IMR-90 (cell line): ENCODE results near the gene GLIS1. TPM values are rescaled to one million over a fixed set of nuclear protein-coding genes. Genes with fewer than 3 reads are reported as not detected.

Experiments used
- ATAC-seq: fragments of 200-7000 bp; cut with Tn5 transposase; 2 replicates; pipeline ENCODE4 v1.9.1; 2020; ENCODE audit warnings: low read depth, mild to moderate bottlenecking, moderate library complexity
- BruUV-seq: library from RNA; stranded (reverse); fragments of 400-500 nt; replicated peaks from 2 replicates; lab custom pipeline; 2021; lab: Mats Ljungman, UMichigan
- CTCF ChIA-PET: fragments of 300-600 bp; formaldehyde crosslinking; extraction: SDS; loops from one replicate; lab custom pipeline; 2021; ENCODE audit warnings: antibody characterized with exemption; lab: Yijun Ruan, JAX
- POLR2A ChIA-PET: fragments of 300-600 bp; sonication (Branson Sonifier 250); formaldehyde crosslinking; loops from one replicate; lab custom pipeline; 2022; ENCODE audit warnings: antibody characterized with exemption; ENCODE audit not compliant: unreplicated experiment; lab: Charles Lee
- DNase-seq: peaks from one replicate; pipeline ENCODE4 v3.0.0; 2013
- H2AFZ ChIP-seq: replicated peaks from 2 replicates; pipeline ENCODE3; 2013; ENCODE audit warnings: low read length, mild to moderate bottlenecking; ENCODE audit not compliant: poor library complexity
- H2AK5ac ChIP-seq: 2 replicates; pipeline ENCODE4 v1.6.1; 2013; ENCODE audit warnings: low read depth, low read length, inconsistent platforms
- H2AK9ac ChIP-seq: replicated peaks from 2 replicates; pipeline ENCODE3; 2013; ENCODE audit warnings: mild to moderate bottlenecking, low read depth, low read length, moderate library complexity; ENCODE audit not compliant: poor library complexity
- H2BK120ac ChIP-seq: 2 replicates; pipeline ENCODE4 v1.6.1; 2013; ENCODE audit warnings: low read depth, low read length, inconsistent platforms
- H2BK15ac ChIP-seq: 3 replicates; pipeline ENCODE4 v1.6.1; 2013; ENCODE audit warnings: low read depth, low read length, inconsistent platforms
- H2BK20ac ChIP-seq: 2 replicates; pipeline ENCODE4 v1.6.1; 2013; ENCODE audit warnings: low read depth, mild to moderate bottlenecking, inconsistent platforms, low read length, moderate library complexity
- H2BK5ac ChIP-seq: 2 replicates; pipeline ENCODE4 v1.6.1; 2013; ENCODE audit warnings: mild to moderate bottlenecking, low read depth, low read length, inconsistent platforms; ENCODE audit not compliant: poor library complexity, severe bottlenecking
- H3K14ac ChIP-seq: replicated peaks from 2 replicates; pipeline ENCODE4 v1.6.1; 2013; ENCODE audit warnings: low read depth, low read length, inconsistent platforms
- H3K18ac ChIP-seq: 2 replicates; pipeline ENCODE4 v1.6.1; 2013; ENCODE audit warnings: low read depth, low read length, control low read depth
- H3K23ac ChIP-seq: 2 replicates; pipeline ENCODE4 v1.6.1; 2013; ENCODE audit warnings: low read depth, low read length, inconsistent platforms
- H3K27ac ChIP-seq: 2 replicates; pipeline ENCODE4 v1.5.1; 2013; ENCODE audit warnings: mild to moderate bottlenecking, control low read depth, low read length; ENCODE audit not compliant: insufficient read depth
- H3K27me3 ChIP-seq: 2 replicates; pipeline ENCODE4 v1.6.1; 2013; ENCODE audit warnings: low read length; ENCODE audit not compliant: control insufficient read depth, insufficient read depth
- H3K36me3 ChIP-seq: 2 replicates; pipeline ENCODE4 v1.6.1; 2013; ENCODE audit warnings: low read length, mixed read lengths; ENCODE audit not compliant: control insufficient read depth, insufficient read depth
- H3K4ac ChIP-seq: 2 replicates; pipeline ENCODE4 v1.6.1; 2013; ENCODE audit warnings: low read depth, low read length, inconsistent platforms
- H3K4me1 ChIP-seq: 2 replicates; pipeline ENCODE4 v1.6.1; 2013; ENCODE audit warnings: low read length, mixed read lengths; ENCODE audit not compliant: control insufficient read depth, insufficient read depth
- H3K4me2 ChIP-seq: 2 replicates; pipeline ENCODE4 v1.6.1; 2013; ENCODE audit warnings: low read depth, mild to moderate bottlenecking, control low read depth, low read length, moderate library complexity
- H3K4me3 ChIP-seq: 2 replicates; pipeline ENCODE4 v1.5.1; 2013; ENCODE audit warnings: low read depth, mild to moderate bottlenecking, control low read depth, low read length, moderate library complexity; ENCODE audit not compliant: insufficient read depth
- H3K56ac ChIP-seq: 2 replicates; pipeline ENCODE4 v1.6.1; 2013; ENCODE audit warnings: low read length, inconsistent platforms; ENCODE audit not compliant: insufficient read depth; ENCODE audit errors: extremely low read depth
- H3K79me1 ChIP-seq, 2 experiments: 2 replicates each; pipeline ENCODE4 v1.6.1; 2013; ENCODE audit warnings: low read length in 2 of 2, inconsistent platforms in 1 of 2, low read depth in 1 of 2
- H3K9ac ChIP-seq: 2 replicates; pipeline ENCODE4 v1.6.1; 2013; ENCODE audit warnings: low read depth, low read length, control low read depth
- H3K9me1 ChIP-seq: 2 replicates; pipeline ENCODE4 v1.6.1; 2013; ENCODE audit warnings: low read length, inconsistent platforms; ENCODE audit not compliant: insufficient read depth
- H3K9me3 ChIP-seq: 2 replicates; pipeline ENCODE4 v1.6.1; 2013; ENCODE audit warnings: low read length; ENCODE audit not compliant: control insufficient read depth, insufficient read depth
- H4K20me1 ChIP-seq: 2 replicates; pipeline ENCODE4 v1.6.1; 2013; ENCODE audit warnings: low read length, inconsistent platforms; ENCODE audit not compliant: insufficient read depth
- H4K5ac ChIP-seq: 2 replicates; pipeline ENCODE4 v1.6.1; 2013; ENCODE audit warnings: mild to moderate bottlenecking, low read depth, low read length, control low read depth
- H4K8ac ChIP-seq, 2 experiments: 2 replicates each; pipeline ENCODE4 v1.6.1; 2013; ENCODE audit warnings: low read depth in 2 of 2, low read length in 2 of 2, control low read depth in 1 of 2, inconsistent platforms in 1 of 2
- H4K91ac ChIP-seq: 2 replicates; pipeline ENCODE4 v1.6.1; 2013; ENCODE audit warnings: low read depth, low read length, inconsistent platforms; ENCODE audit not compliant: insufficient read depth
- CHD1 ChIP-seq: IDR thresholded peaks from 2 replicates; pipeline ENCODE4 v1.6.1; 2012; ENCODE audit warnings: low read depth, low read length, improper control_type of control experiment
- WGBS, 2 experiments: methylation state at CpG; one replicate each; pipeline versions ENCODE4 v1.1.5 to v1.1.7; 2013; ENCODE audit warnings: missing lambda C conversion rate in 2 of 2; ENCODE audit not compliant: insufficient read length in 1 of 2; ENCODE audit errors: extremely low coverage in 2 of 2; 5-methylcytosine and 5-hydroxymethylcytosine counted together
- dilution Hi-C: fragments of 300-500 bp; cut with HindIII; formaldehyde crosslinking; loops from one replicate; pipeline ENCODE4 v1.14.3; 2018; ENCODE audit warnings: low sequenced_read_pairs; ENCODE audit not compliant: unreplicated experiment
- in situ Hi-C: fragments of 300-500 bp; cut with MboI; formaldehyde crosslinking; loops from 3 replicates; pipeline ENCODE4 v1.14.3; 2019; ENCODE audit warnings: low sequenced_read_pairs, inconsistent platforms, mixed read lengths
- intact Hi-C: fragments of 100-400 bp; cut with micrococcal nuclease; formaldehyde crosslinking; loops from 2 replicates; pipeline ENCODE4 v1.10.0; 2022
- polyA plus RNA-seq, 3 experiments: library from polyadenylated mRNA; depleted of rRNA; stranded (reverse); fragments of >200 nt; gene quantifications; 2 replicates each; pipeline ENCODE4 v1.2.3, GENCODE V29; 2012; ENCODE audit warnings: low replicate concordance in 1 of 3
- total RNA-seq: library from RNA; depleted of rRNA; stranded (reverse); fragments of >200 nt; gene quantifications from 2 replicates; pipeline ENCODE4 v1.2.3, GENCODE V29; 2012

The GLIS1 gene
- total and polyA plus RNA-seq, 2 of the 4 experiments (the other 2 are of a cell fraction): 0.18 to 2.3 TPM

GRCh38 chr1:53605181-53605580 is 133.8 kb downstream of the GLIS1 start:
- Histone ChIP-seq H2AK5ac (no peak overlapping the region), H4K5ac (no peak overlapping the region), H3K9ac (no peak overlapping the region), H2BK120ac (no peak overlapping the region), H3K18ac (no peak overlapping the region), H2AK9ac (no peak overlapping the region), H3K56ac (no peak overlapping the region), H3K4me1 (no peaks in the 10 kb centered on the region), H2AFZ (no peak overlapping the region), H3K4me3 (no peak overlapping the region), H3K27me3 (no peaks in the 10 kb centered on the region; the same call in 1 of the 2 replicates), H3K36me3 (no peaks in the 10 kb centered on the region), H2BK5ac (no peak overlapping the region), H3K23ac (no peak overlapping the region), H4K8ac (no peak overlapping the region), H2BK20ac (no peak overlapping the region), H4K20me1 (no peaks in the 10 kb centered on the region), H4K91ac (no peak overlapping the region), H3K9me1 (no peaks in the 10 kb centered on the region; the same call in 1 of the 2 replicates), H3K27ac (no peak overlapping the region), H3K79me1 (no peaks in the 10 kb centered on the region; a peak in 1 of 4 replicates), H2BK15ac (no peak overlapping the region), H3K4ac (no peak overlapping the region), H3K14ac (no peak overlapping the region), H3K9me3 (no peaks in the 10 kb centered on the region), H3K4me2 (no peak overlapping the region)
- CTCF ChIA-PET: no interaction called here
- no peak for TF ChIP-seq CHD1
- in situ Hi-C loops (no loop called here), dilution Hi-C loops (no loop called here), intact Hi-C loops (no loop called here)
- DNase-seq (no peak), ATAC-seq (no peak)
- WGBS, 2 experiments: 83% methylated on average over 3 of the region's 8 CpGs; no CpG with 5 or more reads in 1 of the 2 experiments
- no TSS peak for BruUV-seq
- POLR2A ChIA-PET: interaction anchor here (0.6 kb wide), 1 partner anchor 18 kb away, joined by 3 read pairs; no protein-coding TSS in a partner anchor
